Vagina (tissue), 2 donors: ENCODE measurements around the gene TRIM5.

ENCODE experiments used
- CTCF ChIP-seq, 3 experiments: fragments of 450-650 bp in 2 of 3; fragments of 200-600 bp in 1 of 3; sonication (generic) in 1 of 3; IDR thresholded peaks; one replicate each; pipeline ENCODE4 v1.5.1; 2017 to 2019; ENCODE audit warnings: antibody characterized with exemption in 3 of 3, mild to moderate bottlenecking in 2 of 3, moderate library complexity in 2 of 3
- POLR2A ChIP-seq, 2 donors: fragments of 450-650 bp; IDR thresholded peaks; one replicate each; pipeline ENCODE4 v1.6.1; 2017; ENCODE audit warnings: antibody characterized with exemption in 2 of 2, mild to moderate bottlenecking in 2 of 2, moderate library complexity in 2 of 2

- TF ChIP-seq CTCF (IDR thresholded peaks at IDR 0.05) = no peak
- TF ChIP-seq POLR2A (IDR thresholded peaks at IDR 0.05) = no peak
Observed at GRCh38 chr11:5695580-5695979, 10.7 kb upstream of the TRIM5 start.
